GM21447 (cell line): Measurements from ENCODE around the gene MDM2.

Experiments used
- ATAC-seq: cut with Tn5 transposase; IDR thresholded peaks from one replicate; pipeline ENCODE4 v1.9.1; 2021; ENCODE audit not compliant: unreplicated experiment

The MDM2 gene

DNA sequence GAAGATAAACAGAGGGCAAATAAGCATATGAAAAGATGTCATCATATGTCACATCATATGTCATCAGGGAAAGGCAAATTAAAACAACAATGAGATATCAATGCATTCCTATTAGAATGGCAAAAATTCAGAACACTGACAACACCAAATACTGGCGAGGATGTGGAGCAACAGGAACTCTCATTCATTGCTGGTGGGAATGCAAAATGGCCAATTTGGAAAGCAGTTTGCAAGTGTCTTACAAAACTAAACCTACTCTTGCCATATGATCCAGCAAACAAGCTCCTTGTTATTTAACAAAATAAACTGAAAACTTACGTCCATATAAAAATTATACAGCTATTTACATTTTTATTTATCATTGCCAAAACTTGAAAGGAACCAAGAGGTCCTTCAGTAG is 92.3 kb downstream of the MDM2 start:
- no peak for ATAC-seq
